ENCODE measurements around the gene GLI2.

DNA sequence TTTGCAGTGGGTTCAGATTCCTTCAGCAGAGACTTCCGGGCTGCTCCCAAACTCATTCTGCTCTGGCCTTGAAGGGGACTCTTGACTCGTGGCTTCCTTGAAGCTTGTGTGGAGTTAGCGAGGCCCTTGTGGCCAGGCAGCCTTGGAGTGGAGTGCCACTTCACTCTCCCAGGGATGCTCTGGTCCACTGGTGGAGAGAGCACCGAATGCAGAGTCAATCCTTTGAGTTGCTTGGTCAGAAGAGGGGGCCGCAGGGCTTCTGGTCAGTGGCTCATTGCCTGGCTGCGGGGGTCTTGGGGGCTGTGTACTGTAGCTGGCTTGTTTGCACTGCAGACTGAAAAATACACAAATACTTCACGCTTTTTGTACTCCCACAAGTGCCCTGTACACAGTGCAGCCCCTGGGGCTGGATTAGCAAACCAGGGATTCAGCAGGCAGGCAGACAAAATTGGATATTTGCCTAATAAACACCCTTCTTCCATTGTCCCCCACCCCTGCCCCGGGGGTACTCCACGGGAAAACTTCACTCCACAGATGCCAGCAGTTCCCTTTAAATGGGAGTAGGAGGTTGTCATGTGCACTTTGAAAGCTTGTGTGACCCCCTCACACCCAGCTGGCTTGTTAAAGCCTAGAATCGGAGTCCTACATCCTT lies 3.2 kb downstream of the GLI2 start:
- TF ChIP-seq, protein P1, sequence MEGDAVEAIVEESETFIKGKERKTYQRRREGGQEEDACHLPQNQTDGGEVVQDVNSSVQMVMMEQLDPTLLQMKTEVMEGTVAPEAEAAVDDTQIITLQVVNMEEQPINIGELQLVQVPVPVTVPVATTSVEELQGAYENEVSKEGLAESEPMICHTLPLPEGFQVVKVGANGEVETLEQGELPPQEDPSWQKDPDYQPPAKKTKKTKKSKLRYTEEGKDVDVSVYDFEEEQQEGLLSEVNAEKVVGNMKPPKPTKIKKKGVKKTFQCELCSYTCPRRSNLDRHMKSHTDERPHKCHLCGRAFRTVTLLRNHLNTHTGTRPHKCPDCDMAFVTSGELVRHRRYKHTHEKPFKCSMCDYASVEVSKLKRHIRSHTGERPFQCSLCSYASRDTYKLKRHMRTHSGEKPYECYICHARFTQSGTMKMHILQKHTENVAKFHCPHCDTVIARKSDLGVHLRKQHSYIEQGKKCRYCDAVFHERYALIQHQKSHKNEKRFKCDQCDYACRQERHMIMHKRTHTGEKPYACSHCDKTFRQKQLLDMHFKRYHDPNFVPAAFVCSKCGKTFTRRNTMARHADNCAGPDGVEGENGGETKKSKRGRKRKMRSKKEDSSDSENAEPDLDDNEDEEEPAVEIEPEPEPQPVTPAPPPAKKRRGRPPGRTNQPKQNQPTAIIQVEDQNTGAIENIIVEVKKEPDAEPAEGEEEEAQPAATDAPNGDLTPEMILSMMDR (IDR thresholded peaks at IDR 0.05; ENCODE audit: insufficient read depth, low read depth, low read length) = no peak
- TF ChIP-seq EZH2 (IDR thresholded peaks at IDR 0.05; ENCODE audit: insufficient read depth, low read length) = no peak

Measured in astrocyte (in vitro differentiated cells and primary cell).